Coronary artery (tissue), 2 donors: ENCODE measurements around the gene HYOU1.
A peak's percentile ranks its signal among the peaks of the same experiment; 100 is the strongest.
"Not testable (repeated sequence)": the region's sequence is repeated elsewhere in the genome, so short reads cannot be mapped to it uniquely, and the experiment has no call there.

Experiments
- DNase-seq: peaks from one replicate; pipeline ENCODE4 v3.0.0-alpha.2; 2017; ENCODE audit warnings: low spot score
- H3K27ac ChIP-seq, 2 donors: fragments of 200-600 bp; sonication (generic); one replicate each; pipeline ENCODE4 v1.5.1; 2016 to 2019
- H3K4me3 ChIP-seq: fragments of 200-600 bp; sonication (generic); 2 replicates; pipeline ENCODE4 v1.5.1; 2016; ENCODE audit warnings: mild to moderate bottlenecking, moderate library complexity
- CTCF ChIP-seq: fragments of 200-600 bp; sonication (generic); IDR thresholded peaks from one replicate; pipeline ENCODE4 v1.5.1; 2019; ENCODE audit warnings: antibody characterized with exemption

HYOU1 gene

DNA sequence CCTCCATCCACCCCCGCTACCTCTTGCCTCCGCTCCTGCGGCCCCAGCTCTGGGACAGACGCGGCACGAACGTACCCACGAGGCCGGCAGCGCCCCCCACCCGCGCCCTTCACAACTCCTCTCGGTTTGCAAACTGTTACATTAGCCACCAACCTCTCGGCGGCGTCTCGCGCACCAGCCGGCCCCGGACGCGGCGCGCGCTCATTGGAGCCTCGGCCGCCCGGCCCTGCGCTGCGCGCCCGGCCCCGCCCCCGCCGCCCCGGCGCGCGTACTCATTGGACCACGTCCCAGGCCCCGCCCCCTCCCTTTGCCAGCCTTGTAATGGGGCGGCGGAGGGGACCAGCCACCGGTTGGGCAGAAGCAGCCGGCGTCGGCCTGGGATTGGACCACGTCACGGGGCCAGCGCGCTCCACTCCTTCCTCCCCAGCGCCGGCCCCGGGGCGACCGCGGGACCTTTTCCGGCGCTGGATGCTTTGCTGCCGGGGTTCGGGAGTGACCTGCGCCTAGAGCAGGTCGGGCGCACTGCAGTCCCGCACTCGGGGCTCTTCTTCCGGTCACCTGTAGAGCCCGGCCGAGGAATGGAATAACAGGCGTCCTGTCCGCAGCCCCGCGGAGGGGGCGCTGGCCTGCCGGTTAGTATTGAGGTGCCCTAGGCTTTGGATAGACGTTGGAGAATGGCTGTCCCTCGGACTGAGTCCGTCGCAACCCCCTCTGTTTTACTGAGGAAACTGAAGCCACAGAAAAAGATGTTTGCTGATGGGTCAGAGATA is at the start of gene HYOU1:
TSS of gene HYOU1 (minus strand) at position 206 of the 770 bp plus-strand sequence. CDS start 1,045 bp downstream, outside the sequence.
- peak; percentile 98 for DNase-seq
- Histone ChIP-seq H3K27ac (peak within 1 kb of the TSS; percentile 81 to 95), H3K4me3 (peak within 1 kb of the TSS; percentile 98)
- TF ChIP-seq CTCF: no peak

- TF ChIP-seq CTCF: no peak
- H3K4me3 ChIP-seq: no peak overlapping the region
- no peak overlapping the region for H3K27ac ChIP-seq
- DNase-seq: no peak
These were observed 46.8 kb upstream of the HYOU1 start for GRCh38 chr11:119103793-119104192.

DNA sequence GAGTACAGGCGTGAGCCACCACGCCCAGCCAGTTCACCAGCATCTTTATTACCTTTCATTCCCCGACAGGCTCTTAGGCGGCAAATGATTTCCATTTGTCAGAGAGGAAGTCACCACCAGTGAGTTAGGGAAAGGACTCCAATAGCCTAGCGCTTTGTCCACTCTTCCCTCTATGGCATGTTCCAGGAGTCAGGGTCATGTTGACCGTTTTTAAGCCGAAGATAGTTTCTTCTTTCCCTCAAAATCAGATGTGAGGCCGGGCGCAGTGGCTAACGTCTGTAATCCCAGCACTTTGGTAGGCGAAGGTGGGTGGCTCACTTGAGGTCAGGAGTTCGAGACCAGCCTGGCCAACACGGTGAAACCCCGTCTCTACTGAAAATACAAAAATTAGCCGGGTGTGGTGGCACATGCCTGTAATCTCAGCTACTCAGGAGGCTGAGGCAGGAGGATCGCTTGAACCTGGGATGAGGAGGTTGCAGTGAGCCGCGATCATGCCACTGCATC is 46.2 kb upstream of the HYOU1 start:
- not testable (repeated sequence) for DNase-seq
- peak overlapping the region; percentile 79 to 97 for H3K27ac ChIP-seq
- H3K4me3 ChIP-seq: peak overlapping the region; percentile 77

GRCh38 chr11:119101759-119102423 is 44.9 kb upstream of the HYOU1 start, which contains the start of gene DPAGT1:
Gene DPAGT1, minus strand, starts transcription at chr11:119101853. Its CDS starts 198 bp downstream, at chr11:119101655.
- peak within 1 kb of the TSS; percentile 79 to 97 for H3K27ac ChIP-seq
- DNase-seq: peak; percentile 96
- peak within 1 kb of the TSS; percentile 77 for H3K4me3 ChIP-seq
- no peak for TF ChIP-seq CTCF

GRCh38 chr11:119100994-119101758 is 44.2 kb upstream of the HYOU1 start:
- peak; percentile 87 for DNase-seq
- no peak for TF ChIP-seq CTCF
- H3K27ac ChIP-seq: peak overlapping the region; percentile 79 to 97
- H3K4me3 ChIP-seq: peak overlapping the region; percentile 77

DNA sequence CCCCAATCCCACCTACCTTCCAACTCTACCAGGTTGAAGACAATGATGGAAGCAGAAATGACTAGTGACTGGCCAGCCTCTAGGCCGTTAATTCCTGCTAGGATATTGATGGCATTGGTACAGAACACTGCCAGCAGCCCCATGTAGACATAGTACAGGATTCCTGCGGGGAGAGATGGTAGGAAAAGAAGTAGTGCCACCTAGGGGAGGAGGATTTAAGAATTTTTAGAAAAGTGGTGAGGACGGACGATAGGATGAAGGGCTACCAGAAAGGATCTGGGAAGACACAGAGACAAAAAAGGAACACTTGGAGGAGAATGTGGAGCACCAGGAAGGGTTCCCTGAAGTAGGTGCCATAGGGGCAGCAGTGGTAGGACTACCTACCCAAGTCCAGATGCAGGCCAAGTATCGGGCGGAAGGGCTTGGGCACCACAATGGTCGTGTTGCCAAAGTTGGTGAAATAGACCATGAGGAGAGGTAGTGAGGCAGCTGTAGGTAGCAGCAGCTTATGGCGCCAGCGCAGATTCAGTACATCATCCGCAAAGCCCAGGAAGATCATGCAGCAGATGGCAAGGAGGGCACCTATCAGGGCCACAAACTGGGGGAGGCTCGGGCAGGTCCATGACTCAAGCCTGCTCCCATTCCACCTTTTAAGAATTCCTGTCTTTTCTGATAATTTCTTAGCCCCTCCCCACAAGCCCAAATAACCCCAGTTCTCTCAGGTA is 43.4 kb upstream of the HYOU1 start:
- DNase-seq: no peak
- H3K27ac ChIP-seq: no peak overlapping the region
- peak overlapping the region; percentile 77 for H3K4me3 ChIP-seq
- no peak for TF ChIP-seq CTCF
